ENCODE measurements around the gene GPC5. TPM values are rescaled to one million over a fixed set of nuclear protein-coding genes. Genes with fewer than 3 reads are reported as not detected.

Gene GPC5
- total and polyA plus RNA-seq, 2 donors (not counting 3 experiments of a cell fraction or from before 2014, with no cell fraction given): 0.59 to 0.97 TPM

- H4K20me1 ChIP-seq (replicated peaks; ENCODE audit: control insufficient read depth, extremely low read depth, insufficient read depth, low read length): no peaks in the 10 kb centered on the region
- H3K4me3 ChIP-seq (replicated peaks in 1 of 3; ENCODE audit: insufficient read depth in 1 of 3, low read depth in 1 of 3, low read length in 3 of 3): no peak overlapping the region
- no peaks in the 10 kb centered on the region for H3K4me1 ChIP-seq (ENCODE audit: control insufficient read depth, extremely low read depth, insufficient read depth, low read length)
- H3K9ac ChIP-seq (replicated peaks; ENCODE audit: extremely low read depth, insufficient read depth, low read length): no peak overlapping the region
- intact Hi-C loops (cut with micrococcal nuclease) (no loop called here), dilution Hi-C loops (cut with MboI; ENCODE audit: extremely low pct_ligation_motif_present, low sequenced_read_pairs) (no loop called here)
- H2AFZ ChIP-seq (ENCODE audit: low read depth, low read length): no peak overlapping the region
- no peaks in the 10 kb centered on the region for H3K9me1 ChIP-seq (replicated peaks; ENCODE audit: control insufficient read depth, extremely low read depth, insufficient read depth, low read length)
- H3K36me3 ChIP-seq (ENCODE audit: control insufficient read depth in 2 of 2, extremely low read depth in 1 of 2, insufficient read depth in 2 of 2, low read length in 2 of 2): no peaks in the 10 kb centered on the region
- POLR2A ChIA-PET: no interaction called here
- H3K4me2 ChIP-seq (ENCODE audit: insufficient read depth, low read length): no peak overlapping the region
- no peak overlapping the region for H3K27ac ChIP-seq (ENCODE audit: insufficient read depth, low read depth, low read length)
- TF ChIP-seq, protein P1, sequence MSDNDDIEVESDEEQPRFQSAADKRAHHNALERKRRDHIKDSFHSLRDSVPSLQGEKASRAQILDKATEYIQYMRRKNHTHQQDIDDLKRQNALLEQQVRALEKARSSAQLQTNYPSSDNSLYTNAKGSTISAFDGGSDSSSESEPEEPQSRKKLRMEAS (IDR thresholded peaks at IDR 0.05; ENCODE audit: insufficient read depth, insufficient read length): no peak
- TF ChIP-seq JUN (IDR thresholded peaks at IDR 0.05; ENCODE audit: borderline replicate concordance, insufficient read depth, insufficient read length, low read depth) (no peak), MYC (IDR thresholded peaks at IDR 0.05; ENCODE audit: low read depth, low read length) (no peak), FOS (IDR thresholded peaks at IDR 0.05; ENCODE audit: borderline replicate concordance, insufficient read depth, low read length) (no peak), GATA2 (IDR thresholded peaks at IDR 0.05; ENCODE audit: insufficient read depth, insufficient read length, low read depth, low read length) (no peak), POLR2A (IDR thresholded peaks at IDR 0.05; ENCODE audit: low read depth, low read length) (no peak), POLR2AphosphoS5 (IDR thresholded peaks at IDR 0.05; ENCODE audit: insufficient read depth, low read depth, low read length) (no peak), EZH2 (IDR thresholded peaks at IDR 0.05; ENCODE audit: borderline replicate concordance, low read depth, low read length, severe bottlenecking) (no peak)
- TF ChIP-seq, protein P2, sequence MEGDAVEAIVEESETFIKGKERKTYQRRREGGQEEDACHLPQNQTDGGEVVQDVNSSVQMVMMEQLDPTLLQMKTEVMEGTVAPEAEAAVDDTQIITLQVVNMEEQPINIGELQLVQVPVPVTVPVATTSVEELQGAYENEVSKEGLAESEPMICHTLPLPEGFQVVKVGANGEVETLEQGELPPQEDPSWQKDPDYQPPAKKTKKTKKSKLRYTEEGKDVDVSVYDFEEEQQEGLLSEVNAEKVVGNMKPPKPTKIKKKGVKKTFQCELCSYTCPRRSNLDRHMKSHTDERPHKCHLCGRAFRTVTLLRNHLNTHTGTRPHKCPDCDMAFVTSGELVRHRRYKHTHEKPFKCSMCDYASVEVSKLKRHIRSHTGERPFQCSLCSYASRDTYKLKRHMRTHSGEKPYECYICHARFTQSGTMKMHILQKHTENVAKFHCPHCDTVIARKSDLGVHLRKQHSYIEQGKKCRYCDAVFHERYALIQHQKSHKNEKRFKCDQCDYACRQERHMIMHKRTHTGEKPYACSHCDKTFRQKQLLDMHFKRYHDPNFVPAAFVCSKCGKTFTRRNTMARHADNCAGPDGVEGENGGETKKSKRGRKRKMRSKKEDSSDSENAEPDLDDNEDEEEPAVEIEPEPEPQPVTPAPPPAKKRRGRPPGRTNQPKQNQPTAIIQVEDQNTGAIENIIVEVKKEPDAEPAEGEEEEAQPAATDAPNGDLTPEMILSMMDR (IDR thresholded peaks at IDR 0.05; ENCODE audit: extremely low read depth in 1 of 2, insufficient read depth in 1 of 2, low read depth in 1 of 2, low read length in 2 of 2): no peak
- H3K9me3 ChIP-seq (replicated peaks; ENCODE audit: control insufficient read depth, insufficient read depth, low read length): no peaks in the 10 kb centered on the region
- no peak for DNase-seq (ENCODE audit: low read depth, low spot score)
- no peaks in the 10 kb centered on the region for H3K27me3 ChIP-seq (ENCODE audit: control insufficient read depth in 2 of 2, insufficient read depth in 2 of 2, low read length in 2 of 2)
- no peak for FAIRE-seq
- no TSS peak for BruUV-seq (replicated peaks)
- CTCF ChIA-PET: no interaction called here
- H3K79me2 ChIP-seq (ENCODE audit: control insufficient read depth, insufficient read depth, low read length): no peaks in the 10 kb centered on the region
Observed at GRCh38 chr13:92103689-92104153, 705.3 kb downstream of the GPC5 start.

All from endothelial cell of umbilical vein (primary cell).